BLaER1 (cell line): ENCODE data around the gene SDCBP2.

Experiments
- H3K27ac ChIP-seq: shearing (Covaris generic); formaldehyde crosslinking; 2 replicates; pipeline ENCODE4 v1.8.1; 2022
- H3K27me3 ChIP-seq: shearing (Covaris generic); formaldehyde crosslinking; 2 replicates; pipeline ENCODE4 v1.8.1; 2022
- H3K36me3 ChIP-seq: shearing (Covaris generic); formaldehyde crosslinking; 2 replicates; pipeline ENCODE4 v1.8.1; 2022
- H3K4me1 ChIP-seq: shearing (Covaris generic); formaldehyde crosslinking; 2 replicates; pipeline ENCODE4 v1.8.1; 2022
- H3K4me2 ChIP-seq: shearing (Covaris generic); formaldehyde crosslinking; 2 replicates; pipeline ENCODE4 v1.8.1; 2022
- H3K4me3 ChIP-seq: shearing (Covaris generic); formaldehyde crosslinking; 2 replicates; pipeline ENCODE4 v1.8.1; 2022
- H3K9ac ChIP-seq: shearing (Covaris generic); formaldehyde crosslinking; 2 replicates; pipeline ENCODE4 v1.8.1; 2022
- H3K9me3 ChIP-seq: shearing (Covaris generic); formaldehyde crosslinking; 2 replicates; pipeline ENCODE4 v1.8.1; 2022
- H4K20me1 ChIP-seq: shearing (Covaris generic); formaldehyde crosslinking; 2 replicates; pipeline ENCODE4 v1.8.1; 2022
- Cebpa-rat ChIP-seq: shearing (Covaris generic); IDR thresholded peaks from 2 replicates; pipeline ENCODE4 v1.8.1; 2022

The SDCBP2 gene

GRCh38 chr20:1308067-1308701 is 20.8 kb downstream of the SDCBP2 start:
- Histone ChIP-seq H3K36me3 (no peaks in the 10 kb centered on the region), H3K4me3 (no peak overlapping the region), H4K20me1 (no peaks in the 10 kb centered on the region), H3K9ac (no peak overlapping the region), H3K9me3 (no peaks in the 10 kb centered on the region), H3K27ac (no peak overlapping the region), H3K4me2 (no peak overlapping the region), H3K4me1 (peaks cover 4% of the 10 kb centered on the region), H3K27me3 (no peaks in the 10 kb centered on the region)
- no peak for TF ChIP-seq Cebpa-rat

- Histone ChIP-seq H3K9ac (no peak overlapping the region), H4K20me1 (no peaks in the 10 kb centered on the region), H3K9me3 (no peaks in the 10 kb centered on the region), H3K4me2 (no peak overlapping the region), H3K27ac (no peak overlapping the region), H3K4me3 (no peak overlapping the region), H3K36me3 (no peaks in the 10 kb centered on the region), H3K4me1 (peaks cover 10% of the 10 kb centered on the region), H3K27me3 (no peaks in the 10 kb centered on the region)
- no peak for TF ChIP-seq Cebpa-rat
Measured at GRCh38 chr20:1307571-1307971, 21.4 kb downstream of the SDCBP2 start.

- Histone ChIP-seq H4K20me1 (no peaks in the 10 kb centered on the region), H3K9ac (no peak overlapping the region), H3K27me3 (no peaks in the 10 kb centered on the region), H3K4me3 (no peak overlapping the region), H3K4me1 (peaks cover 11% of the 10 kb centered on the region), H3K27ac (no peak overlapping the region), H3K36me3 (no peaks in the 10 kb centered on the region), H3K4me2 (no peak overlapping the region), H3K9me3 (no peaks in the 10 kb centered on the region)
- TF ChIP-seq Cebpa-rat = no peak
Measured at GRCh38 chr20:1307171-1307570, 21.8 kb downstream of the SDCBP2 start.

GRCh38 chr20:1306316-1307135 is 22.4 kb downstream of the SDCBP2 start:
- H3K4me3 ChIP-seq = no peak overlapping the region
- H3K4me1 ChIP-seq = peaks cover 11% of the 10 kb centered on the region
- no peaks in the 10 kb centered on the region for H4K20me1 ChIP-seq
- H3K4me2 ChIP-seq = no peak overlapping the region
- H3K27ac ChIP-seq = no peak overlapping the region
- no peaks in the 10 kb centered on the region for H3K36me3 ChIP-seq
- H3K9ac ChIP-seq = no peak overlapping the region
- no peaks in the 10 kb centered on the region for H3K9me3 ChIP-seq
- no peak for TF ChIP-seq Cebpa-rat
- no peaks in the 10 kb centered on the region for H3K27me3 ChIP-seq

- no peaks in the 10 kb centered on the region for H3K9me3 ChIP-seq
- H4K20me1 ChIP-seq = no peaks in the 10 kb centered on the region
- H3K4me2 ChIP-seq = no peak overlapping the region
- no peak overlapping the region for H3K9ac ChIP-seq
- H3K4me3 ChIP-seq = no peak overlapping the region
- no peak for TF ChIP-seq Cebpa-rat
- H3K27me3 ChIP-seq = no peaks in the 10 kb centered on the region
- H3K36me3 ChIP-seq = no peaks in the 10 kb centered on the region
- no peak overlapping the region for H3K27ac ChIP-seq
- peaks cover 18% of the 10 kb centered on the region for H3K4me1 ChIP-seq
Measured at GRCh38 chr20:1305712-1306111, 23.2 kb downstream of the SDCBP2 start.

- Histone ChIP-seq H3K4me1 (peaks cover 23% of the 10 kb centered on the region), H3K4me3 (no peak overlapping the region), H3K9ac (no peak overlapping the region), H4K20me1 (no peaks in the 10 kb centered on the region), H3K27ac (no peak overlapping the region), H3K27me3 (no peaks in the 10 kb centered on the region), H3K36me3 (no peaks in the 10 kb centered on the region), H3K4me2 (no peak overlapping the region), H3K9me3 (no peaks in the 10 kb centered on the region)
- TF ChIP-seq Cebpa-rat = no peak
Measured at GRCh38 chr20:1304710-1305515, 24.0 kb downstream of the SDCBP2 start.

- Histone ChIP-seq H3K9ac (no peak overlapping the region), H3K27ac (no peak overlapping the region), H4K20me1 (no peaks in the 10 kb centered on the region), H3K9me3 (no peaks in the 10 kb centered on the region), H3K4me1 (peaks cover 23% of the 10 kb centered on the region), H3K27me3 (no peaks in the 10 kb centered on the region), H3K4me3 (no peak overlapping the region), H3K4me2 (peak overlapping the region; percentile 64), H3K36me3 (no peaks in the 10 kb centered on the region)
- no peak for TF ChIP-seq Cebpa-rat
Measured at GRCh38 chr20:1302685-1303541, 26.0 kb downstream of the SDCBP2 start.

- TF ChIP-seq Cebpa-rat = no peak
- H3K4me1 ChIP-seq = peaks cover 23% of the 10 kb centered on the region
- no peaks in the 10 kb centered on the region for H3K9me3 ChIP-seq
- peak overlapping the region; percentile 30; the same call in 1 of the 2 replicates for H3K9ac ChIP-seq
- H3K4me3 ChIP-seq = no peak overlapping the region
- H4K20me1 ChIP-seq = no peaks in the 10 kb centered on the region
- H3K36me3 ChIP-seq = no peaks in the 10 kb centered on the region
- peak overlapping the region; percentile 62 for H3K27ac ChIP-seq
- peak overlapping the region; percentile 48 for H3K4me2 ChIP-seq
- H3K27me3 ChIP-seq = no peaks in the 10 kb centered on the region
Measured at GRCh38 chr20:1301031-1301529, 27.9 kb downstream of the SDCBP2 start.
